Stimulated activated CD4-positive, alpha-beta T cell treated with anti-CD3 and anti-CD28 coated beads, Interleukin-2, amount 100 ng/mL, for 4 hours (primary cell): ENCODE measurements around the gene TDRD6.
"Not testable (repeated sequence)": the region's sequence is repeated elsewhere in the genome, so short reads cannot be mapped to it uniquely, and the experiment has no call there.

ENCODE experiments used
- DNase-seq: peaks from one replicate; pipeline ENCODE4 v3.0.0-alpha.2; 2020; ENCODE audit warnings: low read depth

TDRD6 gene

GRCh38 chr6:46743425-46744158 lies 55.9 kb downstream of the TDRD6 start:
- no peak for DNase-seq

GRCh38 chr6:46744159-46744725 lies 56.6 kb downstream of the TDRD6 start:
- not testable (repeated sequence) for DNase-seq

- no peak for DNase-seq
These were observed 58.3 kb downstream of the TDRD6 start for GRCh38 chr6:46745973-46746372.

- no peak for DNase-seq
These were observed 59.0 kb downstream of the TDRD6 start, which contains the start of gene ANKRD66 for GRCh38 chr6:46746696-46747095. TSS of gene ANKRD66 (plus strand) at chr6:46746933. CDS start at chr6:46751949, 5,016 bp downstream.

- DNase-seq = no peak
These were observed 61.3 kb downstream of the TDRD6 start for GRCh38 chr6:46748940-46749503.

- DNase-seq = no peak
These were observed 62.0 kb downstream of the TDRD6 start for GRCh38 chr6:46749731-46750130.

GRCh38 chr6:46751658-46752057 lies 64.0 kb downstream of the TDRD6 start:
- no peak for DNase-seq
